IPS-15b (cell line): ENCODE data around the gene ATP9A.
A peak's percentile ranks its signal among the peaks of the same experiment; 100 is the strongest.

Experiments used
- H3K27me3 ChIP-seq: one replicate; pipeline ENCODE4 v1.6.1; 2013; ENCODE audit warnings: low read length; ENCODE audit not compliant: control insufficient read depth, insufficient read depth
- H3K36me3 ChIP-seq: one replicate; pipeline ENCODE4 v1.6.1; 2013; ENCODE audit warnings: low read length; ENCODE audit not compliant: control insufficient read depth, insufficient read depth
- H3K4me1 ChIP-seq: one replicate; pipeline ENCODE4 v1.6.1; 2013; ENCODE audit warnings: mild to moderate bottlenecking, low read length; ENCODE audit not compliant: control insufficient read depth, insufficient read depth
- H3K4me3 ChIP-seq: one replicate; pipeline ENCODE4 v1.5.1; 2013; ENCODE audit warnings: low read depth, low read length
- H3K9ac ChIP-seq: one replicate; pipeline ENCODE4 v1.6.1; 2013; ENCODE audit warnings: low read depth, mild to moderate bottlenecking, low read length
- H3K9me3 ChIP-seq: one replicate; pipeline ENCODE4 v1.6.1; 2013; ENCODE audit warnings: mild to moderate bottlenecking, low read length; ENCODE audit not compliant: control insufficient read depth, insufficient read depth

ATP9A gene

DNA sequence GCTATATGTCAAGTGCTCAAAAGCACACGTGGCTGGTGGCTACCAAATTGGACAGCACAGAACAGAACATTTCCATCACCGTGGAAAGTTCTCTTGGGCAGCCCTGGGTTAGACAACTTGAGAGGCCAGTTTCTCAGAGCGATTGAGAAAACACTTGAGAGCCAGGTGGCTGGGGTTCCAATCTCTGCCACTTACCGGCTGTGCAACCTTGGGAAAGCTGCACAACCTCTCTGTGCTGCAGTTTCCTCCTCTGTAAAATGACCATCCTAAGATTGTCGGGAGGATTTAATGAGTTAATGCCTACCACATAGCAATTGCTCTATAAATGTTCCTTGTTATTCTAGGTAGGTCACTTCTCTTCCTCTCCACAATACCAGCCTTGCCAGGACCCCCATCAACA is 200.6 kb downstream of the ATP9A start:
- no peaks in the 10 kb centered on the region for H3K36me3 ChIP-seq
- peaks cover 4% of the 10 kb centered on the region for H3K4me1 ChIP-seq
- no peaks in the 10 kb centered on the region for H3K9me3 ChIP-seq
- peaks cover 25% of the 10 kb centered on the region for H3K27me3 ChIP-seq
- H3K4me3 ChIP-seq: no peak overlapping the region
- no peak overlapping the region for H3K9ac ChIP-seq

DNA sequence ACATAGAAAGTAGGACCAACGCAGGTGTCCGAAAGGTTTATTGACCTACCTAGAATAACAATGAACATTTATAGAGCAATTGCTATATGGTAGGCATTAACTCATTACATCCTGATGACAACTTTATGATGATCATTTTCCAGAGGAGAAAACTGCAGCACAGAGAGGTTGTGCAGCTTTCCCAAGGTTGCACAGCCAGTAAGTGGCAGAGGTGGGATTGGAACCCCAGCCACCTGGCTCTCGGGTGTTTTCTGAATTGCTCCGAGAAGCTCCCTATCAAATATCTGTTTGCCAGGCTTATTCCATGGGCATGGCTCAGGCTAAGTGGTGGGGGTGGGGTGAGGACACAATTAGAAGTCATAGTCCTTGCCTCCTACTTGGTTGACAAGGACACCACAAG is 201.6 kb downstream of the ATP9A start:
- Histone ChIP-seq H3K9me3 (no peaks in the 10 kb centered on the region), H3K36me3 (no peaks in the 10 kb centered on the region), H3K4me1 (peaks cover 4% of the 10 kb centered on the region), H3K9ac (no peak overlapping the region), H3K4me3 (no peak overlapping the region), H3K27me3 (peaks cover 35% of the 10 kb centered on the region)

DNA sequence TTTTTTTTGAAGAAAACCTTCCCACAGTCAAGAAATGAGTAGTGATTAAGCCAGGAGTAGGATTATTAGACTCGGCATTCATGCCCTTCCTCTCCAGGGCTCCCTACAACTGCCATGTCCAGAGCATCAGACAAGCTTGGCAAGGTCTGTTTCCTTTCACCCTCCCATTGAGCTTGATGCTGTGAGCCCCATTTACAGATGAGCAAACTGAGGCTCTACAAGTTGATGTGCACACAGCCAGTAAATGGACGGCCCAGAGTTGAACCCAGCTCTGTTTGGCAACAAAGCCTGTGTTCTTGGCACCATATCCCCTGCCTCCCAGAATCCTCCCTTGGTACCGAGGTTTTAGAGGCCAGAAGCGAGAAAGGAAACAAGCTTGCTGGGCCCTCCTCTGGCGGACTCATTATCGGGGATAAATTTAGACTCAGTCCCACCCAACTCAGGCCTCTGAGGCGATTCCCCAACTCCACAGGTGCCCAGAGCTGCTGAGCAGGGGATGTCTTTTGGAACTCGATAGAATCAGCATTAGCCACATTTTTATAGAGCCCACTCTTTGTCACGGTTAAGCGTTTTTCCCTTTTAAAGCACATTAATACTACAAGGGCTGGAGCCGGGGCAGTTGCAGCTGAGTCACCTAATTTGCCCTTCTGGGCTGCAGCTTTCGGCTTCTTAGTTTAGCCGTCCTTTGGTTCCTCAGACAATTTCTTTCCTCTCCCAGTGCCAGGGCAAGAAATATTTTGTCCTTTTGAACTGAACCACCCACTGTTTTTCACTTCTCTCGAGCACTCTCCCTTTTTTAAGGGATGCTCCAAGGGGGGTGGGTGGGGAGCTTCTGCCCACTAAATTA is 202.7 kb downstream of the ATP9A start:
- Histone ChIP-seq H3K36me3 (no peaks in the 10 kb centered on the region), H3K27me3 (peaks cover 45% of the 10 kb centered on the region), H3K9ac (no peak overlapping the region), H3K4me3 (no peak overlapping the region), H3K4me1 (peaks cover 4% of the 10 kb centered on the region), H3K9me3 (no peaks in the 10 kb centered on the region)

DNA sequence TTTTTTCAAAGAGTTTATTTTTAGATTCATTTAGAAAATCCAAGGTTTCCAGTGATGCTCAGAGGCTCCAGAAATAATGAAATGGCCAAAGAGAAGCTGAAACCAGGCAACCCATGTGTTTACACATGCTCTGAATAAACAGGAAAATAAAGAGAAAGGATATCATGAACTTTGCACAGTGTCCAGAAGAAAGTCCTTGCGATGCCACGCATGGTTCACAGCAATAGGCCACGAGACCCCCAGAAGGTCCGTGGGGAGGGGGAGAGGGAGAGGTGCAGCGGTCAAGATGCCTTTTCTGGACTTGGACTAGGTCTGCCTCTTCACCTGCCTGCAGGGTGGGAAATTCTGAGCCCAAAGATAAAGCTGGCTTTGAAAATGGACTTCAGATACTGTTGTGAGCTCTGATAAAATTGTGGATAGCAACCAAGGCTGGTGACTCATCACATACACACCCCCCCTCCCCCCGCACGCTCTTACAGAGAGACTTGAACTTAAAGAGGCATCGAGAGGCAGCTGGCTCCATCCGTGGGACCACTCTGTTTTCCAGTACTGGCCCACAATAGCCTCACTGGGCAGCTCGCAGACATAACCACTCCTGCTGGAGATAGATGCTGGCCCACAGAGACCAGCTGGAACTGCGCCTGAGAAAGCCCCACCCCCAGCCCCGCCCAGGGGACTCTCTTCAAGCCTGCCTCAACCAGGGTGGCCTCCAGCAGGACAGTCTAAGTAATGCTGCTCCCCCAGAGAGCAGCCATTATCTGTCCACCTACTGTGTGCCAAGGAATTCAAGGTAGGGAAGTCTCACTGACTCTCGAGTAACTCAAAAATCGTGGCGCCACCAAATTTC is 204.5 kb downstream of the ATP9A start:
- Histone ChIP-seq H3K4me3 (peak overlapping the region; percentile 82), H3K9ac (no peak overlapping the region), H3K27me3 (peaks cover 63% of the 10 kb centered on the region)

DNA sequence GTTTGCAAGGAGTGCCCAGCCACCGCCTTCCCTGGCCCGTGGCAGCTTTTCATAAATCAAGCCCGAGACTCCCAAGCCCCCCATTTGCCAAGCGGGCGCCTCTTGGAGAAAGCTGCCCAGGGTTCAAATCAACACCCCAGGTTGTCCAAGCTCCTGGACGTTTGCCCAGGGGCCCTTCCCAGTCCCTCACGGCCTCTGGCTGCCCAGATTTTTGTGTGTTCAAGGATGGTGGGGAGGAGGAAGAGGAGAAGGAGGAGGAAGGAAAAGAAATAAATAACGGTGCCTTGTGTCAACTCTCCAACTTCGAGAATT is 205.1 kb downstream of the ATP9A start:
- Histone ChIP-seq H3K4me1 (peaks cover 4% of the 10 kb centered on the region), H3K9me3 (no peaks in the 10 kb centered on the region), H3K27me3 (peaks cover 63% of the 10 kb centered on the region), H3K36me3 (no peaks in the 10 kb centered on the region), H3K4me3 (peak overlapping the region; percentile 82), H3K9ac (no peak overlapping the region)

More for the DNA sequence above, 204.5 kb downstream of the ATP9A start:
- H3K9me3 ChIP-seq: no peaks in the 10 kb centered on the region
- no peaks in the 10 kb centered on the region for H3K36me3 ChIP-seq
- H3K4me1 ChIP-seq: peaks cover 4% of the 10 kb centered on the region

DNA sequence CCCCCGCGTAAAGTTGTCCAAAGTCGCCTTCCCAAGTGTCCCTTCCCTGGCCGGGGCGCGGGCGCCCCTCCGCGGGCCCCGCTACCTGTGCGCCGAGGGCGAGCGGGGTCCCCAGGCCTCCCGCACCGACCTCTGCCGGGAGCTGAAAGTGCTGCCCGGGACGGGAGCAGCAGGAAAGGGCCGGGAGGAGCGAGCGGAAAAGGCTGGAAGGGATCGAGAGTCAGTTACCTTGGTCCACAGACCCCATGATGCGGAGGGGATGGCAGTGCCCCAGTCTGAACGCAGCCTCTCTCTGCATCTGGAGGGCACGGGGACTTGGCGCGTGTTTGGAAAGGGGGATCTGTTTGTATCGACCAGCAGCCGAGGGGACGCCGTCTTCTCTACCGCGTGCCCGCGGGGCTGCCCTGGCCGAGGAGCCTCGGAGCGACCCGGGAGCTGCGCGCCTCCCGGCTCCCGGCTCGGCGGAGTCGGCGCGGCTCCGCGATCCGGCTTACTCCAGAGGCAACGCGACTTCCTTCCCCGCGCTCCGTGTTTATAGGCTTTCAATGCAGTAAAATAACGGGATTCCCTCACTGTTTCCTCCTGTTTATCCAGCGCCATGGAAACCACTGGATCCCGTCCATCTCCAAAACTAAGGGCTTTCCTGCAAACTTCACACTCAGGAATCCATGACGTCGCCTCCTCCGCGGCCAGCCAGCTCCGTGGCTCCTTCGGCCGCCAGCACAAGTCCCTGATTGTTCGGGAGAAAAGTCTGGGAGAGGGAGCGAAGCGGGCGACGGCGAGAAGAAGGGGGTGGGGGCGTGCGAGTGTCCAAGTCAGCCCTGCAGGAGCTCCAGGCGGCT is 205.6 kb downstream of the ATP9A start:
- Histone ChIP-seq H3K9ac (no peak overlapping the region), H3K36me3 (no peaks in the 10 kb centered on the region), H3K4me3 (peak overlapping the region; percentile 82), H3K27me3 (peaks cover 63% of the 10 kb centered on the region), H3K9me3 (no peaks in the 10 kb centered on the region), H3K4me1 (peaks cover 4% of the 10 kb centered on the region)

DNA sequence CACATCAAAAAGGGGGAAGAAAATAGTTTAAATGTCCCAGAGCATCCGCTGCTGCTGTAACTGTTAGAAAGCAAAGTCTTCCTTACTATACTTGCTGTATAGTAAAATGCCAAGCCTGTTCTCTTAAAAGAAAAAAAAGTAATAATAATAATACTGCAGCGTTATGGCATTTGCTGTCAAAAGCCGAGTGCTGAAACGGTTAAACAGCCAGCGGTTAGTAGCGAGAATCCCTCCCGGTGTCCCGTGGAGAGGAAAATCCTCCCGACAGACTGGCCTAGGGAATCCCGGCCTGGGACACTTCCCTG is 206.2 kb downstream of the ATP9A start:
- Histone ChIP-seq H3K36me3 (no peaks in the 10 kb centered on the region), H3K9me3 (no peaks in the 10 kb centered on the region), H3K9ac (no peak overlapping the region), H3K27me3 (peaks cover 63% of the 10 kb centered on the region), H3K4me1 (peaks cover 4% of the 10 kb centered on the region), H3K4me3 (peak overlapping the region; percentile 82)

DNA sequence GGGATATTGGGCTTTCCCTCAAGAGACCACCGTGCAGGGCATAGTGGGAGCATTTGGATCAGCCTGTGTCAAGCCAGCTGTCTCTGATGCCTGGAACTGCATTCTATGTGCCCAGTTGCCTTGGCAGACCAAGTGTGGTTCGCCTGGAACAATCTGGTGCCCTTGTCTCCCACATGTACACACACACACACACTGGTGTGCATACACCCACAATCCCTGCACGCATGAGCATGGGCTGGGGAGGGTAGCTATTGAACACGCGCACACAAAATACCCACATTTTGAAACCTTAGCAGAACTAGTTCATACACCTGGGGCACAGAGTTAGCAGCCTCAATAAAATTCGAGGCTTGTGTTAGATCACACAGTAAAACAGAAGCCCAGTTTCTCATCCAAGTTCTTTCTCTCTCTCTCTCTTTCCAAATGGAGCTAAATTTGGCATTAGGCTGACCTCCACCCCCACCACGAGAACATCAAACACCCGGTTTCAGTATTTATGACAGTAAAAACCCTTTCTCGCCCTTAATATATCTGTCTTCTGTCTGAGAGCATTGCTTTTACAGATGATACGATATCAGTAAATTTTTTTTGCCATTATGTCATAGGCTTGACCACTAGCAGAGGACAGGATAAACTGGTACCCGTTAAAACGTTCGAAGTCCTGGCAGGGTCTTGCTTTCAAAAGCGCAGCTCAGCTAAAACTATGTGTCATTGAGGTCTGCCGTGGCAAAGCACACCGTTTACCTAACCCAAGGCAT is 207.5 kb downstream of the ATP9A start:
- Histone ChIP-seq H3K4me3 (no peak overlapping the region), H3K9ac (no peak overlapping the region), H3K4me1 (peaks cover 4% of the 10 kb centered on the region), H3K36me3 (no peaks in the 10 kb centered on the region), H3K27me3 (peaks cover 63% of the 10 kb centered on the region), H3K9me3 (no peaks in the 10 kb centered on the region)

DNA sequence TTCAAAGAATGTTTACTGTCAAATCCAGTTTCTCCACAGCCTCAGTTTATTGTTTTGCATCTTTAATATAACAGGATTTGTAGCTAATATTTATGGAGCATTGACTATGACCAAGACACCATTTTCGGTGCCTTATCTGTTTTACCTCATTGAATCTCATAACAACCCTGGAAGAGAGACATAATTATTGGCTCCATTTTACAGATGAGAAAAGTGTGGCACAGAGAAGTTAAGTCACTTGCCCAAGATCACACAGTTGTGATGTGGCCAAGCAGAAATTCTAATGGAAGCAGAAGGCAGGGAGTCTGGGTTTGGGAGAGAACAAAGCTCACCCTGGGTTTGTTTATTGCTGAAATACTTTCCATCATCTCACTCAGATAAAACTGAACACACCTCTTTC is 208.1 kb downstream of the ATP9A start:
- Histone ChIP-seq H3K36me3 (no peaks in the 10 kb centered on the region), H3K27me3 (peaks cover 61% of the 10 kb centered on the region), H3K4me1 (peaks cover 4% of the 10 kb centered on the region), H3K9ac (no peak overlapping the region), H3K4me3 (no peak overlapping the region), H3K9me3 (no peaks in the 10 kb centered on the region)

DNA sequence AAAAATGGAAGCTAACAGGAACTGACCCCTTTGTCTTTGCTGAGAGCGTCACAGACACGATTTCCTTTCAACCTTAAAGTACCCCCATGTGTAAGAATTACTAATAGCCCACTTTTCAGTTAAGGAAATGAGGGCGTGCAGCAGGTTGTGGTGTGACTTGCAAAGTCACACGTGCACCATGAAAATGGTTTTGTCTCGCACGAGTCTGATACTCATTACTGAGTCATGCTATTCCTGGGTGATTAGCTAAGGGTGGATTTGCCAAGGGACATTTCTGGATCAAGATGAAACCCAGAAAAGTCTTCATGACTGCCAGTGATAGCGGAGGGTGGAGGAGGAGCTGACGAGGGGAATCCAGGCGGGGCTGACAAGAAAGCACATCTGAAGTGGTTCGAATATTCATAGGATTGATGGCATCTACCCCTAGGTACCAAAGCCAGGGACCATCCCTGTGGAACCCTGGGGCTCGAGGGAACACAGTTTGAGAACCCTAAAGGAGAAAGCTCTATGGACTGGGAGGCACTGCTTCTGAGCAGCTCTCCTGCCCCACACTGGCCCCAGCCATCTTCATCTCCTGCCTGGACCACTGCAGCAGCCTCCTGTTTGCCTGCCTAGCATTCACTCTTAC is 213.5 kb downstream of the ATP9A start:
- Histone ChIP-seq H3K4me3 (no peak overlapping the region), H3K4me1 (no peaks in the 10 kb centered on the region), H3K27me3 (peaks cover 11% of the 10 kb centered on the region), H3K9ac (no peak overlapping the region), H3K9me3 (no peaks in the 10 kb centered on the region), H3K36me3 (no peaks in the 10 kb centered on the region)
